SKM-1 treated with dmso at 0.1 percent for 144 hours (cell line): ENCODE measurements around the gene NR2F2.
A peak's percentile ranks its signal among the peaks of the same experiment; 100 is the strongest.

Experiments
- DNase-seq: peaks from one replicate; lab custom pipeline; 2025; ENCODE audit not compliant: unreplicated experiment; lab: John Stamatoyannopoulos, UW

NR2F2 gene

DNA sequence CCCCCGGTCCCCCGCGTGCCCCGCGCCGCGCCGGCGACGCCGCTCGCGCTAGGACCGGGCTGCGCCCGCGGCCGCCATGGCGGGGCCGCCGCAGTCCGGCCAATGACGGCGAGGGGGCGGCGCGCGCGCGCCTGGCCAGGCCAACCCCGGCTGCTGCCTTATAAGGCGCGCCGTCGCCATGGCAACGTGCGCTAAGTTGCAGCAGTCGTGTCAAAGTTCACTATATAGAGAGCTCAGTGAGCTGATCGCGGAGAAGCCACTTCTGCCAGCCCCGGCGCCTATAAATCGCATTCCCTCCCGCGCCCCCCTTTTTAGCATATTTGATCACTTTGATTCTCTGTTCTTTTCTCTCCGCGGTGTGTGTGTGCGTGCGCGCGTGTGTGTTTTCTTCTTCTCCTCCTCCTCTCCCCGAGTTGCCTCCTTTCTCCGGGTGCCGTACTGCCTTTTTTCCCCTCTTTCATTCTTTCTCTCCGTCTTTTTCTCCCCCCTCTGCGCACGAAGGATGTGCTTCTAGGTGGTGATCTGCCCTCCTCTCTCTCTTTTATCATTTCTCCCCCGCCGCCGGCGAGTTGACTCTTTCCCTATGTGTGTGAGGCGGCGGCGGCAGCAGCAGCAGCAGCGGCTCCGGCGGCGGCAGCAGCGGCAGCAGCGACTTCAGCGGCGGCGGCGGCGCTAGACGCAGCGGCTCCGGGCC is at the start of gene NR2F2:
Gene NR2F2 (plus strand): TSS at position 251 of the 694 bp plus-strand sequence. CDS start 1,406 bp downstream, outside the sequence.
- DNase-seq: peak; percentile 57

DNA sequence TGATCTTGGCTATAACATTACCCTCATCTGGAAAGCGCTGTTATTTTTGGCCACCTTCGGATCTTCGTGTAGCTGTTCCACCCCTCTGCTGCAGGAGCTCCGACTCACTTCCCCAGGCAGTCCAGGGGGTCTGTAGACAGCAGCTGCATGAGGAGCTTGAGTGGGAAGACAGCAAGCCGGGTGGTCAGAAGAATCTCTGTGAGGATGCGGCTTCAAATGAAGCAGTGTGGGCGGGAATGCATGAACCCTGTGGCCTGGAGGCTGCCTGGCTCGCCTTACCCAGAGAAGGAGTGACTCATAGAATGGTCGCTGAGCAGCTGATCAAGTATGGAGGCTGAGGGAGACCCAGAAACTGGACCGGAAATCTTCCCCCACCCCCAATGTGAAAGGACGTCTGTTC is 45.2 kb upstream of the NR2F2 start:
- peak; percentile 24 for DNase-seq

DNA sequence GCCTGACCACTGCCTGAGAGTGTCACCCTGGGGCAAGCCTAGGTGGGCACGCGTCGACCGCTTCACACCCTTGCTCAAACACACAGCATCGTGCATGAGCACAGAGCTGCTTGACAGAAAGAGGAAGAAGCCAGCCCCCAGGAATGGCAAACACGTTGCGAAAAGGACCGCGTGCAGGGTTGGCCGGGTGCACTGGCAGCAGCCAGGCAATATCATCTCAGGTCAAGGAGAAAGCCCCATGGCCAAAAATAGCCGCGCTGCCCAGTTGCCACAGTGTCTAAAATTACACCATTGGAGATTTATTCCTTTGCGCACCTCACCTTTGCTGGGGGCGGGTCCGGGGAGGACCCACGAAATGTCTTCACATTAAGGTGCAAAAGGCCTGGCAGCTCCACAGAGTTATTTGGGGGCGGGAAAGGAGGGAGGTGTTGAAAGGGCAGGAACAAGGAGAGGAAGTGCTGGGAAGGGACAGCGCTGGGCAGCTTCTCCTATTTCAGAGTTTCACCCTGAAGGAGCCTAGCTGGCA is 44.7 kb upstream of the NR2F2 start:
- DNase-seq: peak; percentile 74

DNA sequence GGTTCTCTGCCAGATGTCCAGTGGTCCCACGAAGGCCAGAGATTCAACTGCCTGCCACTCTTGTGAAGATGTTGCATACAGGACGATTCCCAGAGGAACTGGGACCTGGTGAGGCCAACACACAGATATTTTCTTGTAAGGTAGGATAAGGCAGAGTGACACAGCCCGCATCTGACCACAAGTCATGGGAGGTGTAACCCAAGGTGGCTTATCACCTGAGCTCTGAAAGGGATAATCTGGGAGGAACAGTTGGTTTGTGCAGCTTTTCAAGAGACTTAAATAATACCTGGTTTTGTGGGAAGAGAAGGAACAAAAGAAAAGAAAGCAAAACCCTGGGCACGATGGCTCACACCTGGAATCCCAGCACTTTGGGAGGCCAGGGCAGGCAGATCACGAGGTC is 39.8 kb upstream of the NR2F2 start:
- DNase-seq: no peak

DNA sequence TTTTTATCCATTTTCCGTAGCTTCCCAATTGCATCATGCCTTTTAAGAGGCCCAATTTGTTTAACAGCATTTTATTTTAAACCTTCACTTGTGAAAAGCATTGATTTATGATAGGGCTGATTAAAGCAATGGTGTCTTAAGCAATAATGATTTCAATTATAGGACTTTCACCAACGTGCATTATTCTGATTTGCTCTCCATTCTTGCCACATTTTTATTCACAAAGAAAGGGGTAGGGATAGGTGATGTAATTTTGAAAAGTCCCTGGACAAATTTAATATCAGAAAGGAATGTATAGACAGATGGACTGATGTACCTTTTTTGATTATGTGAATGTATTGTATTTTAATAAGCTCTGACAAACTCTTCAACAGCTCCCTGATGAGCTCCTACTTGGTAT is 37.9 kb upstream of the NR2F2 start:
- DNase-seq: no peak

DNA sequence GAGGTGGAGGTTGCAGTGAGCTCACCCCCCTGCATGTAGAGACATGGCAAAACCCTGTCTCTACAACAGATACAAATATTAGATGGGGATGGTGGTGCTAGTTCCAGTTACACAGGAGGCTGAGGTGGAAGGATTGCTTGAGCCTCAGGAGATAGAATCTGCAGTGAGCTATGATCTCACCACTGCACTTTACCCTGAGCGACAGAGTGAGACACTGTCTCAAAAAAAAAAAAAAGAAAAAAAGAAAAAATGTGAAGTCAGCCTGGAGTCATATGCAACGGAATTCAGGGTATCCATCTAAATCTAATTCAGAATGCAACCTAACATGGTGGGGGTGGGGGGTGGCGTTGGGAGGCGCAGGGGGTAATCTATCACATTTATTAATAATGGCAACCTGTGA is 37.1 kb upstream of the NR2F2 start:
- no peak for DNase-seq

DNA sequence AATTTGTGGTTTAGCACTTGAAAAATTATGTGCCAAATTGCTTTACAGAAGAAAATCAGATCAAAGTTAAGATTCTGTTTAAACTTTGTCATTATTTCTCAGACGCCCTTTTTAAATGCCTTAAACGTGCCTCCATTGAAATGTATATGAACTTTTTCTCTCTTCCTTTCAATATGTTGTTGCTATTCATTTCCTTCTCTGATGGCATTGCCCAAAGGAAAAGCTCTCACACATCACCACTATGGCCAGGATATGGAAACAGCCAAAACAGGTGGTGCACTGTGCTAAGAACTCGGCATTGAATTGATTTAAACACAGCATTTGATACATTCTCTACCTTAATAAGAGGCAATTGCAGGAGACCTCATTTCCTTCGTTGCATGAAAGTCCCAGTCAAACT is 35.7 kb upstream of the NR2F2 start:
- DNase-seq: no peak

DNA sequence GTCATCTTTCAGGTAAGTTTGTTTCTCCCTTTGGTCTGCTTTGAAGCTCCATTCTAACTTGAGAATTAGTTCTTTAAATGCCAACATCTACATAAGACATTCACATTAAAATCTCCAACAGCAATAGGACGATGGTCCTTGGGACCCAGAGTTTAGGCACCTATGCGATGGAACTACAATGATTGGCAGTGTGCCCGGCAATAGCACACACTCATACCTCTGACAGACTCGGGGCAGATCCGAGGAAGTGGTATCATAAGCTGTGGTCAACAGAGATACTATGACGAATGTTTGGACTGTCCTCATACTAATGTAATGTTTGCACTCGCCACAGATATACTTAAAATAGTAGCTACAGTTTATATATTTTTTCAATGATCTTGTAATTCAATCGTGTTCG is 34.2 kb upstream of the NR2F2 start:
- DNase-seq: no peak

DNA sequence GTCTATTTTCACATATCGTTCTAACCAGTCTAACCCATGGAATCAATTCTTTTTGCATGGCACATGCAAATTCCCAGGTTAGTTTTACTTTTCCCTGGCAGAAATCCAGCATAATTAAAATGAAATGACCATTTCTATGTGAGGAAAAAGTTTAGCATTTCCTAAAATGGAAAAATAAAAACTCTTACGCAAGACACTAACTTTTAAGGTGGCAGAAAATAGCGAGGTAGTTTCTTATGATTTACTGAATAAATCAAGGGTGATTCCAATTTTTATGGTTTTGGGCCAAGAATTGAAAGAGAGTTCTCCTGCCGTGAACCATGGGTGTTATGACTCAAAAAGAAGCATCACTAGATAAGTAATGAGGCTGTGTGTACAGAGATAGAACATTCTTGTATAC is 32.7 kb upstream of the NR2F2 start:
- no peak for DNase-seq

DNA sequence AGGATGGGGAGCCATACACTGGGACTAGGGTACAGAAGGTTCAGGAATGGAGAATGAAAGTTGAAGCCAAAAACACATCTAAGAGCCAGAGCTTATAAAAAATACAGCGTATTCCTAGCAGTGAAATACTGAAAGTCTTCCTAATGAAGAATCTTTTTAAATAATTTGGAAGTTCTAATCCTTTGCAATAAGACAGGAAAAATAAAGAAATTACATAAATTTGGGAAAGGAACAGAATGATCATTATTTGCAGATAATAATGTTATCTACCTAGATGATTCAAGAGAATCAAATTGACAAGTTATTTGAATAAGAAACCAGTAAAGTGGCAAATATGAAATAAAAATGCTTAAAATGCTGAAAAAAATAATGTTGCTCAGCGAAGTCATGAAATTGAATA is 32.3 kb upstream of the NR2F2 start:
- DNase-seq: no peak

DNA sequence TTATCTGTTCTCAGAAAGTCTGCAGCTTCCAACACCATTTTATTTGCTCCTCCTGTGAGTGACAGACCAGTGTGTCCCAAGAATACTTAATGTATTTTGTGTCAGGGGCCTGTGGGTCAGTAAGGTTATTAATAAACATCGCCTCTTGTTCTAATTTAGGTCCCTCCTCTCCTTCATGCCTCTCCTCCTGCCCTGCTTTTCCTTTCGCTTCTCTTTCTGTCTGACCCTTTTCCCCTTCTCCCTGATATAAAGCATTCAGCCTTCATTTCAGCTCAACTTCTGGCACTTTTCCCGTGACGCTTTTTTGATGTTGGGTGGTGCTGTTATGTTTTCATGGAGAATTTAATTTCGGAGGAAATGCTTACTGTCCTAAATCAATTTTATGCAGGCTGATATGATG is 29.7 kb upstream of the NR2F2 start:
- no peak for DNase-seq

DNA sequence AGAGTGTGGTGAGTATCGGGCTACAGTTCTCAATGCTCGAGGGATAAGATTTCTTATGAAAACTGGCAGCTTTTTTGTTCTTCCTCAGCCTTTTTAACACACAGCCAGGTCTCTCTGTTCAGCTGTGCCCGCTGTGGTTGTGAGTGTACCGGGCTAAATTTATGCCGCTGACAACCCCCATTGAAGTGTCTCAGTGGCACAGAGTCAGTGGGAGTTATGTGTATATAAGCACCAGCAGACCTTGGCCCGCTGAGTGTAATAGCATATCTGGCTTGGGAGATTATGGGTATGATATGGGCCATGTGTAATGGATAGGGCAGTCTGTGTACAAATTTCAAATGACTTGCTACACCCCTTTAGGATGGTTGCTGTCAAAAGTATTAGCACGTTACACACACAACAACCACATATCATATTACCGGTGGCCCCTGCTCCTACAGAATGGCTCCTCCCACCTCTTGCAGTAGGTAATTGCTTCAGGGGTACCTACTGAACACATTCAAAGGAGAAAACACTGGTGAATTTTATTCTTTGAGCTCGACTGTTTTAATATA is 26.9 kb upstream of the NR2F2 start:
- DNase-seq: no peak

DNA sequence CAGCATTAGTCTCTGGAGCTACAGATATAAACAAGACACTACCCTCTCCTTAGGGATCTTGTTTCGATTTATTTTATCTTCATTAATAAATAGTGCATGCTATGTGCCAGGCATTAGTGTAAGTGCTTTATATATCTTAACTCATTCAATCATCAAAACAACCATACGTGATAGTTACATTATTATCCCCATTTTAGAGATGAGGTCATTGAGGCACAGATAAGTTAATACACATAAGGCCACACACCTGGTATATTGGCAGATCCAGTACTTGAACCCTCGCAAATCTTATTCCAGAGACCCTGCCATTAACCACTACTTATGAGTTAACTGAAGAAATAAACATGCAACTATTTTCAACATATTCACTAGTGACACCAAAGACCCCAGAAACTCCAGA is 25.7 kb upstream of the NR2F2 start:
- no peak for DNase-seq

DNA sequence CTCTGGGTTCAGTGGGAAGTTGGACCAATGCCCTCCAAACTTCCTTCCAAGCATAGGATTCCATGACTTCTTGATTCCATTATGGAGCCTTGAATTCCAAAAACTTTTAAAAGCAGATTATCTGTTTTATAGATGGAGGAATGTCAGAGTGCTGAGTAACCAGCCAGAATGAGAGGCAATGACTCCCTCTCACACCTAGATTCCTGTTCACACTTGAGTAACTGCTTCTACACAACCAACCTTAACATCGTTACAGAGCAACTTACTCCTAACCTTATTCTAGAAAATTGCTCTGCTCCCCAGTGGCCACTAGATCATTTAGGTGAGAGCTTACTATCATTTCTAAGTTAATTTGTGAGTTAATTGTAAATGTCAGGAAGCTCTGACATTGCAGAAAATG is 24.2 kb upstream of the NR2F2 start:
- DNase-seq: no peak

DNA sequence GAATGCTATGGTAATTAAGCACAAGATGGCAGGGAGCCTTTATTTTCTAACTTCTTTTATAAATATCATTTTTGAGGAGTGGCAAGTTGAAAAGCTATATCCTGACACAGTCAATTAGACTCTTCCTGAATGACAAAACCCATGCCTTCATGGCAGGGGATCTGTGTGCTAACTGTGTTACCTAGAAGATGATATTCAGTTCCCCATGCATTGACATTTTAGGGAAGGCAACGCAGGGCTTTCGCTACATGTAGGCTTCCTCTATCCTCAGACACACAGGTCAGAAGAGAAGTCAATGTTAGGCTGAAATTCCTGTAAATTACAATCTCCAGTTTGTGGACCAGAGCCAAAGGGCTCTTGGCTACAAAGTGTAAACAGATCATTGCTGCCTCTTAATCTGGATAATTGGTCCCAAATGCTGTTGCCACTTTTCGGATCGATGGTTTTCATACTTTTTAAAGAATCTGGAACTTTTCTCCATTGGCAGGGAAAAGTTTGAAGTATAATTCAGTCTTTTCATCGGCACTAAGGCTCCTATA is 22.6 kb upstream of the NR2F2 start:
- DNase-seq: no peak

DNA sequence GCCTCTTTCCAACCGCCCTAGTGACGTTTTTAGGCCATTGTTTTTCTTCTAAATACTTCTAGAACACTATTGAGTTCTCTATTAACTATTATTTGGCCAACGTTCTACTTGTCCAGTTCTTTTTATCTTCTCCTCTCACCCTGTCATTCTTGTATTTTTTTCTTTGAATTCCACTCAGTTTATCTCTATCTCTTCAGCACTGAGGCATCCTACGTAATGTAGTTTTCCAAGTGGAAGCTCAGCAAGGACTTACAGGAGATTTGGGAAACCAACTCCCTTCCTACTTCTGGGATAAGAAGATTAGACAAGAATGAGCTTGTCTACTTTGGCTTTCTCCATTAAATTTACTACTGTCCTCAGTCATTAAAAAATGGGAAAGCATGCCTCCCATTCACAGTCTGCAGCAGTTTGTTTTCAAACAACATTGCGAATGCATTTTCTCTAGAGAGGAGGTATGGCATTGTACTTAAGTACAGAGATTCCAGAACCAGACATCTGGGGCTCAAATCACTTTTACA is 21.3 kb upstream of the NR2F2 start:
- DNase-seq: no peak

DNA sequence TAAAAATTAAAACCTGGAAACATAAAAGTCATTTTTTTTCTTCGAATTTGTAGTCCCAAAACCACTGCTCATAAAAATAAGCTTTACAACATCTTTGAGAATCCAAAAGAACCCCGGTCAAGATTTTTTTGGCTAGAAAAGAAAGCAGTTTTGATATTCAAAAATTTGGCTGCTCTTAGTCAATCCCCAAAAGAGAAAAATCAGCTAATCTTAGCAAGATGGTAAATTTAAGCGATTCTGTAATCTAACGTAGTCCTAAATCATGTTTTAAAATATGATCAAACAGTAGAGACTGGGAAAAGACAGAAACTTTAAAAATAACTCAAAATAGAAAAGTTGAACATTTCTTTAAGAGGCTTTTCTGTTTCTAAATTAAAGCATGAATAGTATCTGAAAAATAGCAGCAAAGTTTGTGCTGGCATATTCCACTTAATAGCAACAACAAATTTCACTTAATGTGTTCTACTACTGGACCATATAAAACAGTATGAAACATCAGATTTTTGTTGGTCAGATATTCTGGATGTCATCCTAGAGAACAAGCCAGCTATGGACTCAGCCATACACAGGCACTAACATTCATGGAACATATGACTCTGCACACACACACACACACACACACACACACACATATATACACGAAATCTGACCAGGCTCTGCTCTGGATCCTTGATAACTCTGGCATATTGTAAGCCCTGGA is 19.1 kb upstream of the NR2F2 start:
- no peak for DNase-seq

DNA sequence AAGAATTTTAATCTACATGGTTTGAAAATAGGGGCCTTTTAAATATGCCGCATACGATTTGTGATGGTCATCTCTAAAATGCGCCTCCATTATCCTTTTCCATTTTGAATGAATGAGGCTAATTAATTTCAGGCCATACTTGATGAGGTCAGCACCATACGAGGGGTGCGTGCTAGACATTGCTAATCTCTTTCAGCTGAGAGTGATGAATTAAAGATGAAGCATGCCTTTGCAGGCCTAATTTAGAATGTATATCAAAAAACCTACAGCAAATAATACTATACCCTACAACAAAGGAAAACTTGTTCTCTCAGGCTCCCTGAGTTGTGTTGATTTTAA is 18.6 kb upstream of the NR2F2 start:
- no peak for DNase-seq

DNA sequence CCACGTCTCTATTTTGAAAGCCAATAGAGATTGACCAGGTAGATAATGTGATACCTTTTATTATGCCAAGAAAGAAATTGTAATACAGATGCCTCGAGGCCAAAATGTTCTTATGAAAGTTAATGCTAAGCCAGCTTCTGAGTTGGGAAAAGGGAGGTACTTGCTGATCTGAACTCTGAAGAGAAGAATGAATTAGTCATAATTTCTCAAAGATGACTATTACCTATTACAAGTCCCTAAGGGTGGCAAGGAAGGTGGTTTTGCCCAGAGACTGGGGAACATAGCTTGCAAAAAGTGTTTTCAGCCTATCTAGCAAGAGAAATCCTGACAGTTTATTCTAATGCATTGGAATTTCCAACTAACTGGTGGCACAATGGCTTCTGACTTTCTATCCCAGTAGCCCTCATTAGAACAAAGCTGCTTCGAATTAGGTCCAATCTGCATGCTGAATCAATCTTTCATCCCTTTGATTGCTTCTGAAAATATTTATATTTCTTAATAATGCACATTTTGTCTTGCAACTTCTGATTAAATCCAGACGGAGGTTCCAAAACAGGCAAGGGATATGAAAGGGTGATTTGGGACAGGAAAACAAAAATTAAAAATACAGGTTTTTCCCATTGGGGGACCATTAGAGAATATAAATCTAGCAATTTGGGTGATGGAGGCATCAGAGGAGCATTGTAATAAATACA is 17.7 kb upstream of the NR2F2 start:
- no peak for DNase-seq

DNA sequence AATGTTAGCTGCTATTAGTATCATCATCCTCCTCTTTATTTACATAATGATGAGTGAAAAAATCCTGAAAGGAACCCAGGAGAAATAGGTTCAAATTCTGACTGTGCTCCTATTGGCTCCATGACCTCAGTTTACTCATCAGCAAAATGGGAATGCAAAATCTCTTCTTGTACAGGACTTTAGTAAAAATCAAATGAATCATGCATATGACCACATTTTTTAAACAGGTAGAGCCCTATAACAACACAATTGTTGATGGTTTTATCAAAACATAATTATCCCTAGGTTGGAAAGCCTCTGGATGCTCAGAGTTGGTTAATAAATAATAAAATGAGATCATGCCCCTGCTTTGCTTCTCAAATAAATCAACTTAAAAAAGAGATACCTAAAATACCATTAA is 16.0 kb upstream of the NR2F2 start:
- no peak for DNase-seq

DNA sequence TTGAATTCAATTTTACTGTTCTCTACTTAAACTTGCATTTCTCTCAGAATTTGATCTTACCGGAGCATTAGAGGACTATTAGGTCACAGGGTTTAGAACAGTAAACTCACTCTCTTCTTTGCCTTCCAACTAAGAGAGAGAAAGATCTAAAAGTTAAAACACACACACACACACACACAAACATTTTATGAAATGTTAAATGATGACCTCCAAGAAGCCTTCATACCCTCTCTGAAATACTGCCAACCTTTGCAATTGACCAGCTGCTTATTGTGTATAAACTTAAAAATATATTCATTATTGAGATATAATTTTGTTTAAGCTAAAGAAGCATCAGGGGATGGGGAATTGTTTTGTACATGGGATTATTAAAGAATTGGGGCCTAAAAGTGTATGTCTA is 15.5 kb upstream of the NR2F2 start:
- DNase-seq: no peak
